ENCODE data around the gene SGCA. TPM values are rescaled to one million over a fixed set of nuclear protein-coding genes. Genes with fewer than 3 reads are reported as not detected.

The SGCA gene
- total and polyA plus RNA-seq, 2 of the 8 experiments (the other 6 are each of a cell fraction or from before 2014, with no cell fraction given), result 0.12 TPM; not detected in 1

DNA sequence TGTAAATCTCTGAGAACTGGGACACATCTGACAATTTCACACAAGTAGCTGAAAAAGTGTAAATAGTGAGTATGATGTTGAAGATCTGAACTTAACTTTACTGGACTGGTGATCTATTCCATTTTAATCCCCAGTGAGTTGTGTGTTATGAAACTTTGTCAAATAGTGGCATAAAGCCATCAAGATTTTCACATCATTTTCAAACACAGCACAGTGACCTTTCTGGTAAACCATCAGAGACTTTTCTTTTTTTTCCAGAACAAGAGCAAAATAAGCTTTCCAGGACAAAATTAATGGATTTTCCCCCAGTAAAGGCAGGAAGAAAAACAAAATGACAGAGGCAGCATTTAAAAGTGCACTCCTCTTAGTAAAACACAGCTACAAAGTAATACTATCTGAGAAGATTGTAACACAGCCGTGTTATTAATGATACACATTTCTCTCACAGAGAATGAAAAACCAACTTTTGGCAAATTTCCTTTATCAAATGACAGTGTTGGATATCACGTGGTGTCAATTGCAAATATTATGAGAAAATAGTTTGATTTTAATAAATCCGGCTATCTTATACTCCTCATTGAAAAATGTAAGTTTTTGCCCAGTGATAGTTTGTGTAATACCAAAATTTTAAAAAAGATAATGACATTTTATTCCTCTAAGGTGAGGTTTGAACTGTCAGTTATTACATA lies 52.4 kb downstream of the SGCA start:
- no peak overlapping the region for H3K4ac ChIP-seq (replicated peaks; ENCODE audit: insufficient read length, low read depth, low read length)
- H2AFZ ChIP-seq (ENCODE audit: low read length), result no peak overlapping the region
- no peak overlapping the region for H4K5ac ChIP-seq (ENCODE audit: insufficient read length, low read depth, low read length)
- no peak overlapping the region for H3K9ac ChIP-seq (replicated peaks in 1 of 4; ENCODE audit: extremely low read depth in 1 of 4, low read depth in 3 of 4, low read length in 3 of 4)
- H3K9me3 ChIP-seq (ENCODE audit: insufficient read depth in 2 of 2, low read depth in 1 of 2, low read length in 1 of 2), result no peaks in the 10 kb centered on the region
- no peak overlapping the region for H3K14ac ChIP-seq (ENCODE audit: insufficient read length)
- no peak for TF ChIP-seq BCL11A (IDR thresholded peaks at IDR 0.05; ENCODE audit: low read depth in 2 of 2, low read length in 2 of 2)
- no peak overlapping the region for H3K56ac ChIP-seq (replicated peaks; ENCODE audit: insufficient read length, low read depth, low read length)
- no peak overlapping the region for H4K8ac ChIP-seq (ENCODE audit: extremely low read depth, insufficient read depth, low read length)
- WGBS, 2 experiments (ENCODE audit: extremely low coverage in 1 of 2, insufficient coverage in 1 of 2, insufficient read length in 1 of 2, insufficient replicate concordance in 2 of 2, low coverage in 1 of 2, low lambda C conversion rate in 2 of 2, missing lambda C conversion rate in 1 of 2), result 75% methylated on average over 3 of the region's 3 CpGs; no CpG with 5 or more reads in 1 of the 2 experiments
- FAIRE-seq (no peak), DNase-seq (ENCODE audit: low read depth in 1 of 2, low spot score in 2 of 2) (no peak)
- no peaks in the 10 kb centered on the region for H3K23me2 ChIP-seq (ENCODE audit: low read depth, low read length)
- H2AK5ac ChIP-seq (ENCODE audit: low read depth, low read length), result no peak overlapping the region
- no peak overlapping the region for H2BK12ac ChIP-seq (ENCODE audit: low read depth, low read length)
- no peak overlapping the region for H2BK5ac ChIP-seq (ENCODE audit: low read depth, low read length)
- no peak overlapping the region for H4K91ac ChIP-seq (replicated peaks; ENCODE audit: insufficient read length, low read length)
- H2BK20ac ChIP-seq (ENCODE audit: low read length), result no peak overlapping the region
- H3K23ac ChIP-seq (ENCODE audit: insufficient read length), result no peak overlapping the region
- peaks cover 2 to 10% (median 8%) of the 10 kb centered on the region in 4 experiments; a peak in 6 of 7 replicates for H3K4me1 ChIP-seq (replicated peaks in 1 of 4; ENCODE audit: control insufficient read depth in 3 of 4, insufficient read depth in 4 of 4, low read length in 3 of 4)
- no peaks in the 10 kb centered on the region for H4K20me1 ChIP-seq (replicated peaks in 1 of 2; ENCODE audit: control insufficient read depth in 1 of 2, insufficient read depth in 2 of 2, low read length in 2 of 2)
- no peaks in the 10 kb centered on the region for H3K79me2 ChIP-seq (ENCODE audit: control insufficient read depth in 1 of 2, insufficient read depth in 2 of 2, low read length in 2 of 2)
- CTCF ChIA-PET (ENCODE audit: partially characterized antibody), result interaction anchor here (0.9 to 24.4 kb wide), 5 partner anchors 13 to 63 kb away, joined by 3 to 1349 read pairs (median 4); partner anchors contain the start of genes COL1A1 and TMEM92
- H3K36me3 ChIP-seq (ENCODE audit: control insufficient read depth in 2 of 4, insufficient read depth in 4 of 4, low read length in 3 of 4), result no peaks in the 10 kb centered on the region
- POLR2A ChIA-PET (ENCODE audit: partially characterized antibody), result interaction anchor here (0.8 kb wide), 1 partner anchor 128 kb away, joined by 3 read pairs; no protein-coding TSS in a partner anchor
- no peaks in the 10 kb centered on the region for H3K79me1 ChIP-seq (ENCODE audit: low read depth, low read length)
- H3K18ac ChIP-seq (ENCODE audit: extremely low read depth, low read length), result no peak overlapping the region
- no peak overlapping the region for H3K4me2 ChIP-seq (ENCODE audit: insufficient read depth in 1 of 2, low read depth in 2 of 2, low read length in 2 of 2)
- H2BK120ac ChIP-seq (replicated peaks; ENCODE audit: low read depth, low read length), result no peak overlapping the region
- no peak overlapping the region for H3K27ac ChIP-seq (ENCODE audit: low read depth, low read length)
- H3K27me3 ChIP-seq (replicated peaks in 1 of 4; ENCODE audit: control insufficient read depth in 3 of 4, extremely low read depth in 1 of 4, insufficient read depth in 3 of 4, low read length in 3 of 4), result no peaks in the 10 kb centered on the region
- H2BK15ac ChIP-seq (ENCODE audit: low read length), result no peak overlapping the region
- H3K4me3 ChIP-seq (ENCODE audit: extremely low read depth in 1 of 4, insufficient read depth in 2 of 4, low read depth in 3 of 4, low read length in 4 of 4), result no peak overlapping the region
